Neural cell (in vitro differentiated cells): Measurements from ENCODE around the gene WIZ.

Experiments
- CTCF ChIP-seq: fragments of 450-650 bp; IDR thresholded peaks from 2 replicates; pipeline ENCODE4 v1.5.1; 2014; ENCODE audit warnings: antibody characterized with exemption, mild to moderate bottlenecking, moderate library complexity; ENCODE audit not compliant: poor library complexity, severe bottlenecking
- EP300 ChIP-seq: fragments of 450-650 bp; conservative IDR thresholded peaks from 2 replicates; pipeline ENCODE4 v1.6.1; 2014; ENCODE audit warnings: antibody characterized with exemption, mild to moderate bottlenecking, moderate library complexity; ENCODE audit not compliant: poor library complexity, severe bottlenecking
- EZH2 ChIP-seq: fragments of 200-600, 300-800 bp; shearing (Covaris generic), sonication (generic); IDR thresholded peaks from 2 replicates; pipeline ENCODE4 v1.6.1; 2014; ENCODE audit warnings: antibody characterized with exemption, low read length, borderline replicate concordance, mild to moderate bottlenecking; ENCODE audit not compliant: insufficient read depth, poor library complexity, severe bottlenecking
- TF ChIP-seq, protein P1 (sequence below): IDR thresholded peaks from 2 replicates; pipeline ENCODE4 v1.6.1; 2012; ENCODE audit warnings: borderline replicate concordance

DNA sequence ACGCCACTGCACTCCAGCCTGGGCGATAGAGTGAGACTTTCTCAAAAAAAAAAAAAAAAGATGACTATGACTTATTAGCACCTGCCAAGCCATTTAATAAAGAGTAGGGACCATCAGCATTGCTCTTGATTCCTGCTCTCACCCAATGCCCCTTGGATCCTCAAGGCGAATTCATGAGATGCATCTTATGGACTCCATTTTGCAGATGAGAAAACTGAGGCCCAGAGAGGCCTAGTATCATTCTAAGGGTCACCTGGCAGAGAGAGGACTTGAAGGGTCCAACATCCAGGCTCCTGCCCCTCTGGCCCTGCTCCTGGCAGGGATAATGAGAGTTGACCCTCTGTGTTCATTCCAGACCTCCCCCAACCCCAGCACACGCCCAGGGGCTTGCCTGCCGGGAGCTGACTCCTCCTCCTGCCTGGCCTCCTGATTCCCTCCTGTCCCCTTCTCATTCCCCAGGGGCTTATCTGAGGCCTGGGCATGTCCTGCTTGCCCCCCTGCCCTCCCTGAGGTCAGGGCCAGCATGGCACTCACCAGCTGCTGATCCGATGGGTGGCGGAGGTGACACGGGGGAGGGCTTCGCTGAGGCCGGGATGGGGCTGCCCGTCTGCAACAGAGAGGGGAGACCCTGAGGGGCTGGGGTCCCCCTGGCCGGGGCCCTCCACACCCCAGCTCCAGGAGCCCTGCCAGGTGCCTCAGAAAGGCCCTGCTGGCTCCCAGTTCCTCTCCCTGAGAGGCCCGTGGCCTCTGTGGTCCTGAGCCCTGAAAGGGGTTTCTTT lies 7.4 kb downstream of the WIZ start:
- TF ChIP-seq CTCF = no peak
- no peak for TF ChIP-seq EZH2
- TF ChIP-seq EP300 = no peak
- TF ChIP-seq, protein P1, sequence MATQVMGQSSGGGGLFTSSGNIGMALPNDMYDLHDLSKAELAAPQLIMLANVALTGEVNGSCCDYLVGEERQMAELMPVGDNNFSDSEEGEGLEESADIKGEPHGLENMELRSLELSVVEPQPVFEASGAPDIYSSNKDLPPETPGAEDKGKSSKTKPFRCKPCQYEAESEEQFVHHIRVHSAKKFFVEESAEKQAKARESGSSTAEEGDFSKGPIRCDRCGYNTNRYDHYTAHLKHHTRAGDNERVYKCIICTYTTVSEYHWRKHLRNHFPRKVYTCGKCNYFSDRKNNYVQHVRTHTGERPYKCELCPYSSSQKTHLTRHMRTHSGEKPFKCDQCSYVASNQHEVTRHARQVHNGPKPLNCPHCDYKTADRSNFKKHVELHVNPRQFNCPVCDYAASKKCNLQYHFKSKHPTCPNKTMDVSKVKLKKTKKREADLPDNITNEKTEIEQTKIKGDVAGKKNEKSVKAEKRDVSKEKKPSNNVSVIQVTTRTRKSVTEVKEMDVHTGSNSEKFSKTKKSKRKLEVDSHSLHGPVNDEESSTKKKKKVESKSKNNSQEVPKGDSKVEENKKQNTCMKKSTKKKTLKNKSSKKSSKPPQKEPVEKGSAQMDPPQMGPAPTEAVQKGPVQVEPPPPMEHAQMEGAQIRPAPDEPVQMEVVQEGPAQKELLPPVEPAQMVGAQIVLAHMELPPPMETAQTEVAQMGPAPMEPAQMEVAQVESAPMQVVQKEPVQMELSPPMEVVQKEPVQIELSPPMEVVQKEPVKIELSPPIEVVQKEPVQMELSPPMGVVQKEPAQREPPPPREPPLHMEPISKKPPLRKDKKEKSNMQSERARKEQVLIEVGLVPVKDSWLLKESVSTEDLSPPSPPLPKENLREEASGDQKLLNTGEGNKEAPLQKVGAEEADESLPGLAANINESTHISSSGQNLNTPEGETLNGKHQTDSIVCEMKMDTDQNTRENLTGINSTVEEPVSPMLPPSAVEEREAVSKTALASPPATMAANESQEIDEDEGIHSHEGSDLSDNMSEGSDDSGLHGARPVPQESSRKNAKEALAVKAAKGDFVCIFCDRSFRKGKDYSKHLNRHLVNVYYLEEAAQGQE = no peak
